Measurements from ENCODE around the gene INPP5F.

The INPP5F gene

DNA sequence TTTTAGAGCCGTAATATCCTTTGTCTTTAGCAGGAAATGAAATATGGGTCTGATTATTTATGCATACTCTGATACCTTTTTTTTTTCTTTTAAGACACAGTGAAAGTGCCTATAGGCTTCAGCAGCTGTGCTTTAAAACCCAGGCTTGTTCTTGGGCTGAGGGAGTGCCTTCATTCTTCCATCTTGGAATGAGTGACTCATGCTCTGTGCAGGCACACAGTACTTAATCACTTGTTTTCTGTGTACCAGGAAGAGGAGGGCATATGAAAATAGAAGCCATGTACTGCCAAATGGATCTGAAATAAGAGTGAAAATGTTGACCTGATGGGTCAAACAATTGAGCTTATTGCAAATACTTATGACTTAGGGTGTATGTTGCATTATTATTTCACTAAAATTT is 12.0 kb downstream of the INPP5F start:
- FAIRE-seq (no peak), DNase-seq (ENCODE audit: insufficient read length, low spot score) (peak; percentile 74)

DNA sequence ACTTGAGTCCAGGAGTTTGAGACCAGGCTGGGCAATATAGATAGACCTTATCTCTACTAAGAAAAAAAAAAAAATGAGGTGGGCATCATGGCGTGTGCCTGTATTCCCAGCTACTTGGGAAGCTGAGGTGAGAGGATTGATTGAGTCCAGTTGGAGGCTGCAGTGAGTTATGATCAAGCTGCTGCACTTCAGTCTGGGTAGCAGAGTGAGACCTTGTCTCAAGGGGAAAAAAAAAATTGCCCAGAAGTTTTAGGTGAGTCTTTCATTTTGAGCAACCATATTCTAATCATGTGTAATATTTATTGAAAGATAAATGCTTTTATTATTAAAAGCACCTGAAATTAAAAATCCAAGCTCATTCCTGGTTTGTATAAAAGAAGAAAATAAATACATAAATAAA is 13.1 kb downstream of the INPP5F start:
- no peak for FAIRE-seq

DNA sequence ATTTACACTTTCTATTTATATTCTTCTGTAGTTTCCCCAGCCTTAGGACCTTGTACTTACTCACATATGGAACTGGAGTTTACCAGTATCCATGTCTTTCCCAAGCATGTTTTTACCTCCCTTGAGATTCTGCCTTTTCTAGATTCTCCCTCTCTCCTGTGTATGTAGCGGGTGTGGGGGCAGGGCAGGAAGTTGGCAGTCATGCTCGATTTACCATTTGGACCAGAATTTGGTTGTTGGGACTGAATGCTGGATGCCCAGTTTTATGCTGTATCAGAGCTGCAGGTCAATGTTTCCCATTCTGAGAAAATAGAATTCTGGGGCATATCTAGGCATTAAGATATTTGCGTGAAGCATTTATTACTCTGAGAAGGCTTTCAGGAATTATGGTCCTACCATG is 14.2 kb downstream of the INPP5F start:
- no peak for DNase-seq (ENCODE audit: insufficient read length, low spot score)
- FAIRE-seq = no peak

More for the DNA sequence above, 13.1 kb downstream of the INPP5F start:
- no peak for DNase-seq (ENCODE audit: insufficient read length, low spot score)

DNA sequence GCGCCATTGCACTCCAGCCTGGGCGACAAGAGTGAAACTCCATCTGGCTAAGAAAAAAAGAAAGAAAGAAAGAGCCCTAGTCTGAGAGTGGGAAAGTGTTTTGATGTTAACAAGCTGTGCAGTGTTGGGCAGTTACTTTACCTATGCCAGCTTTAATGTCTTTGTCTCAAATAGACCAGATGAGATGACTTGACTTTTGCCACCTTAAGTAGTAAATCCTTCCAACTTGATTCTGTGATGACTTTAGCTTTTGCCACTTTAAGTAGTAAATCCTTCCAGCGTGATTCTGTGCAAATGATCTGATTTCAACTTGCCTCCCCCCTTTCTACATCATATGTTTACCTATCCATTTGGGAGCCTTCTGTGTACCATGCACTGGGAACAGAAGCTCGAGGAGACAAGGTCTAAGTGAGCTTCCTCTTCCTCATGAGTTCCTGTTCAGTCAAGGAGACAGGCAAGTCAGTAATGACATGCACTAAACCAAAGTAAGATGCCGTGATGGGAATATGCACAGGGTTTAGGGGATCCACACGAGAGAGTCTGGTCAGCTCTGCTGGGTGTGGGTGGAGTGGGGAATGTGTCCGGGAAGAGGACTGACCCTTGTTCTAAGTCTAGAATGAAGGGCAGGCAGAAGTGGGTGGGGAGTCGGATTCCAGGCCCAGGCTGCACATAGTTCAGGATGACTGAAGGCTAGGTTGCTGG is 17.2 kb downstream of the INPP5F start:
- FAIRE-seq (no peak), DNase-seq (ENCODE audit: insufficient read length, low spot score) (no peak)

DNA sequence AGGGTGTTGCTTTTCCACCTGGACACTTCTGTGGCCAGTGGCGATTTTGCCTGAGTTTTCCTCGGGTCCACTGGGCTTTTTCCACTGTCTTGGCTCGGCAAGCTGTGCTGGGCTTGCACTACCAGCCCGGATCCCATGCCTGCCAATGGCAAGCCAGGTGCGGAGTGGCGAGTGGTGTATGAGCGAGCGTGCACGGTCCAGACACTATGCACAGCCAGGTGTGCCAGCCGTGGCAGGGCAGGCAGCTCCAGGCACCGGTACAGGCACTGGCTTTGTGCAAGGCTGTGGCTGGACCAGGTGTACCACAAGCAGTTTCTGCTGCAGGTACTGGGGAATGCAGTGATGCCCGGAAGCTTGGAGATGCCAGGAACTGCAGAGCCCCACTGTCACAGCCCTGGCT is 22.1 kb downstream of the INPP5F start:
- FAIRE-seq = no peak
- DNase-seq (ENCODE audit: insufficient read length, low spot score) = no peak

DNA sequence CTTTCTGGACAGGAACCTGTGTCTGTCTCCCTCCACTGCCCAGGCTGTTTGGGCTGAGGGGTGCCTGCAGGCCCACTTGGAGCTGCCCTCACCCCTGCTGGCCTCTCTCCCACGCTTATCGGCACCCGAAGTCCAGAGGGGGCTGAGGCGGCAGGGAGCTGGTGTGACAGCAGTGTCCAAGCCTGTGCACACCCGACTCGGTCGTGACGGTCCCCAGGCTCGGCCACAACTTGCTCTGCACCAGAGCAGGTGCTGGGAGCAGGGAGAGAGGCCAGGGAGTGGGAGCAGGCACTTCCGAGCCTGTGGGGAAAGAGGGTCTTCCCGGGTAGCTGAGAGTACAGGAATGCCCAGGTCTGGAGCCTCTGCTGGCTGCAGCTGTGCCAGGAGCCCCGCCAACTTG is 23.0 kb downstream of the INPP5F start:
- DNase-seq (ENCODE audit: insufficient read length, low spot score) (no peak), FAIRE-seq (no peak)

DNA sequence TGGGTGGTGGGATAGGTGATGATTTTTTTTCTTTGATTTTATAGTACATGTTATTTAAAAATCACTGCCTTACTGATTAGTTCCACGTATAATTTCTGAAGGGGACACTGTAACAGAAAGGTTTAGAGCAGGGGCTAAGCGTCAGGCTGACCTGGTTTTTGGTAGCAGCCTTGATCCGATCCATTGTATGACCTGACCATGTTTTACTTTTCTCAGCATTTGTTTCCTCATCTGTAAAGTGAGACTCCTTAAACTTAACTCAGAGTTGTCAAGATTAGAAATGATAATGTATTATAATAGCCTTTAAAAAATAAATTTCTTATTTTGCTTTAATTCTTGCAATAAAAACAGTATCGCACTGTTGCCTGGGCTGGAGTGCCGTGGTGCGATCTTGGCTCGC is 23.6 kb downstream of the INPP5F start:
- DNase-seq (ENCODE audit: insufficient read length, low spot score) = no peak
- FAIRE-seq = no peak

DNA sequence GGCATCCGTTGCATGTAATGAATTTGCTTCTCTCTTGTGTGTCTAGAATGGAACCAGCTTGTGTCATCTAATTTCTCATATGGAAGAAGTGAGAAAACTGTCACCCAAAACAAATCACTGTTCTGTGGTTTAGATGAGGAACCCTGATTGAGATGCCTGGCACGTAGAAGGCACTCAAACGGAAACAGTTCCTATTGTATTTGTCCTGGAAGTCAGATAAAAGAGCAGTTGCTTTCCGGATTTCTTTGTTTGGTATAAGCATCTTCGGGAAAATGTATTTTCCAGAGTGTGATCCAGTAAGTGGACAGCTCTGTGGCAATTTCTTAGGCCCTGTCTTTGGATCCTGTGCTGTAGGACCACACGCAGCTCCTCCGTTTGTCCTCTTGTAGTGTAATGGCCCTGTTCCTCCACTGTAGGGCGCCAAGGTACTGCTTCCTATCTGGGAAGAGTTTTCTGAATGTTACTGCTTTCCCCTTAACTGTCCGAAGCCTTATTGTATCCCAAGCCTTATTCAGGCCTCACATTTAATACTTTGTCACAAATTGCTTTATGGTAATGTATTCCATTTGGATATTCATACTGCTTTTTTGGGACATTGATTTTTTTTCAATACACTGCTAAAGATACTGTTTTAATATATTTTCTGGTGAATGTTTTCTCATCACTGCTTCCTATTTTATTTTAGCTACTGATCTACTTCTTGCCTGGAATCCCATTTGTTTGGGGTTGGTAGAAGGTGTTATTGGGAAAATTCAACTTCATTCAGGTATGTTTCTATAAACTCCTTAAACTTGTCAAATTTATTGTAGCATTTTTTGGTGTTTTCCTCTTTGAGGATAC is 24.8 kb downstream of the INPP5F start:
- peak; percentile 52 for DNase-seq (ENCODE audit: insufficient read length, low spot score)
- FAIRE-seq = no peak

DNA sequence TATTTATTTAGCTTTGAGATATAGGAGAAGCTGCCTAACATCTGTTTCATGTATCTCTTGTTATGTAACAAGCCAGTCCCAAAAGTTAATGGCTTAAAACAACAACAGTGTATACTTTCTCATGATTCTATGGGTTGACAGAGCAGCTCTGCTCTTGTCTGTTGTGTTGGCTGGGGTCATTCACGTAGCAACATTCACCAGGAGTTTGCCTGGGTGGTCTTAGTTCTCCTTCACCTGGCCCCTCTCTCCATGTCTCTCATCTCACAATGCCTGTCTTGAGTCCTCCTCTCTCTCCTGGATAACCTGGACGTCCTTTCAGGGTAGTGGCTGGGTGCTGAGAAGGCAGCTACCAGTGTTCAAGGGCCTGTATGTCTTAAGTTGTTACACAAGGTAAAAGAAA is 27.5 kb downstream of the INPP5F start:
- FAIRE-seq = no peak
- DNase-seq (ENCODE audit: insufficient read length, low spot score) = no peak

DNA sequence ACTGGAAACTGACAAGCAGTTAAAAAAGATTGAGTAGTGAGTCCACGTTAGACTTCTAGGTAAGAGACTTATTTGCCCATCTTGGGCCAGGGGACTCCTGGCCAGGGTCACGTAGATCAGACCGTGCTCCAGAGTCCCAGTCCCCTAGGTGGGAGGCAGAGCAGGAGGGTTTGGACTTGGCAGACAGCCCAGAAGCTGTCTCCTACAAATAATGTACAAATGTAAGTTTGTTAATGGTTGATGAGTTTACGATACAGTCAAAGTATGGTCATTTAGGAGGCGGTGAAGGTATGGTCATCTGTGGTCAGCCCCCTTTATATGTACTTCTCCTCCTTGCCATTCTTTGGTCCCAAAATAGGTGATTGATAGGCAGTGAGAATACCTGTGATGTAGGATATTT is 28.2 kb downstream of the INPP5F start:
- DNase-seq (ENCODE audit: insufficient read length, low spot score) (no peak), FAIRE-seq (no peak)

DNA sequence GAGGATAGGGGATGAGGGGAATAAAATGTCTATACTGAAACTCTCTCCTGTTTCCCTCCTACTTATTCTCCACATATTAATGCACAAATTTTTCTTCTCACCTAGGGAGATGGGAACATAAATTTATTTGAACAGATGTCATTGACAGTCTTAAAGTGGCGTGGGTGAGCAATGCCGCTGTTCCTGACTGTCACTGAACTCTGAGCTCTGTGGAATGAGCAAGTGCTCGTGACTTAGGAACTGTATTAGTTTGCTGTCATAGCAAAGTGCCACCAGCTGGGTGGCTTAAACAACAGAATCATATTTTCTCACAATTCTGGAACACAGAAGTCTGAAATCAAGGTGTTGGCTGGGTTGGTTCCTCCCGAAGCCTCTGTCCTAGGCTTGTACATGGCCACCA is 29.1 kb downstream of the INPP5F start:
- no peak for FAIRE-seq
- DNase-seq (ENCODE audit: insufficient read length, low spot score) = no peak

DNA sequence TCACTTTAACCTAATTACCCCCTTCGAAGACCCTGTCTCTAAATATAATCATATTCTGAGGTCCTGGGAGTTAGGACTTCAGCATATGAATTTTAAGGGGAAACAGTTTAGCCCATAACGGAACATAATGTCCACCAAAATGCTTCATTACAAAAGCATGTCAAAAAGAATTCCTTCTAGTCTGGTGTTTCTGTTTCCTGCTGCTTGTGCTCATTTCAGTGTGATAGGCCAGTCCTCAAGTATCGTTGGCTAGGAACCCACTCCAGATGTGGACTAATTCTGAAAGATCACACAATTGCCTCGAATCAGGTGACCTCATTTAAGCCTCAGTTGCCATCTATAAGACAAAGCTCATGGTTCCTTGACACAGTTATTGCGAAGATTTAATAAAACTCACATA is 29.6 kb downstream of the INPP5F start:
- FAIRE-seq (no peak), DNase-seq (ENCODE audit: insufficient read length, low spot score) (no peak)

DNA sequence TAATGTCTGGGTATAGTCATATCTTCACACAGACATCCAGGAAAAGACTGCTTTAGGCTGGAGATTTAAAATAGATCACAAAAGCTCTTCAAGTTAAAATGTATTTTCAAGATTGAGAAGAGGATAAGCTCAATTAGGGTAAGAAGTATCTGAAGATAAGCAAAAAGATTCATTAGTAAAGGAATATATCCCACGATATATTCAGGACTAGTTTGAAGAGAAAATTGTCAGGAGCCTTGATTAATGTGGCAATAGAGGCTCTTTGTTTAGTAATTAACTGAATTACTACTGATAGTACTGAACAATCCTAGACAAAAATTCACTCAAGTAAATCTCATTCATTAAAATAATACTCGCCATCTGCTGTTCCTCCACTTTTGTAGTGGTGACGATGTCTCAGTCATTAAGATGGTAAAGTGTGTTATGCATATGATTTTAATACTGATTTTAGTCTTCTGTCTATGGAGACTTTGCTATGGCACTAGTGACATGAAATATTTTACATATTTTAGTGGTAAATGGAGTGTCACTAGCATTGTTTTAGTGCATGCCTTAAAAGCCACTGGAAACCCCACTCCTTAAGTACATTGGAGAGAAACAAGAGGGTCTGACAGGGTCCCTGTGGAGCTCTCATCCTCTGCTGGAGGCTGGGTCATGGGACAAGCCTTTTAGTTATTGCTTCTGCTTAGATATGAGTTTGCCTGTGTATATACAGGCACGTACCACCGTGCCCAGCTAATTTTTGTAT is 32.8 kb downstream of the INPP5F start:
- DNase-seq (ENCODE audit: insufficient read length, low spot score) (no peak), FAIRE-seq (no peak)

DNA sequence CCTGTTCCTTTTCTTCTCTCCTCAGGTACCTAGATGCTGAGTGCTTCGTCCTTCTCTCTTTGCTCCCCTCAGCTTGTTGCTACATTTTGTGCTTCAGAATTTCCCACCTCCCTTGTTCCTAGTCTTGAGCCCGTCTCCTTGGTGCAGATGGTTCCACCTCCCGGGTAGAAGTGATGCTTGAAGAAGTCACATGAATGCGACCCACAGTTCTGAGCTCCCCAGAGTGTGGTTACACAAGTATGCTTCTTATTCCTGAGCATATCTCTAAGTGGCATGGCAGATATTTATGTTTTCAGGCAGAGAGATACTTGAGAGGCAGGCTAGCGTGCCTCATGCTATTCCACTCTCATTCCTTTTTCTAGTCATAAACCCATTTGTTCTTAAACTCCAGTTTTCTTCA is 34.0 kb downstream of the INPP5F start:
- FAIRE-seq (no peak), DNase-seq (ENCODE audit: insufficient read length, low spot score) (no peak)

DNA sequence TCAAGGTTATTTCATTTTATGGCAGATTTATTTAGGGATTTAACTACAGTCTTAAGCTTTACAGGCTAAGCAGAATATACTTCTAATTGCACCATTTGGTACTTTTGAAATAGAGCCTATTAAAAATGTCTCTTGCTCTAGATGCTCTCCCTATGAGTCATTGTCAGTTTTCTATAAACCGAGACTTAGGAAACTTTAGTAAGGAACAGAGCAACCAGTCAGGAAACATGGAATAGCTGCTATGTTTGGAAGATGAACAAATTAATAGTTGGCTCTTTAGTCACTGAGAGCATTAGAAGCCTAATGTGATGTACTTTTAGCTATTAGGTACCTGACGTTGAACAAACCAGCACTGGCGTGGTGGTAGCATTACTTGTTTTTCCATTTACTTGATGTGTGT is 35.3 kb downstream of the INPP5F start:
- DNase-seq (ENCODE audit: insufficient read length, low spot score) (no peak), FAIRE-seq (no peak)

DNA sequence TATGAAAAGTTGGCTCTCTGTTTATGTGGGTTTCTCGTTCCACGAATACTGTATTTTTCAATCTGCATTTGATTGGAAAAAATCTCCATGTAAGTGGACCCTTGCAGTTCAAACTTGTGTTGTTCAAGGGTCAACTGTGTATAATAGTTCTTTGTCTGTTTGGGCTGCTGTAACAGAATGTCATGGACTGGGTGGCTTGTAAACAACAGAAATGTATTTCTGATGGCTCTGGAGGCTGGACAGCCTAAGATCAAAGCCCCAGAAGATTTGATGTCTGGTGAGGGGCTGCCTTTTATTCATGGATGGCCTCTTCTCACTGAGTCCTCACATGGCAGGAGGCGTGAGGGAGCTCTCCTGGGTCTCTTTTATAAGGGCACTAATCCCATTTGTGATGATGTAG is 36.2 kb downstream of the INPP5F start:
- DNase-seq (ENCODE audit: insufficient read length, low spot score) = no peak
- no peak for FAIRE-seq

DNA sequence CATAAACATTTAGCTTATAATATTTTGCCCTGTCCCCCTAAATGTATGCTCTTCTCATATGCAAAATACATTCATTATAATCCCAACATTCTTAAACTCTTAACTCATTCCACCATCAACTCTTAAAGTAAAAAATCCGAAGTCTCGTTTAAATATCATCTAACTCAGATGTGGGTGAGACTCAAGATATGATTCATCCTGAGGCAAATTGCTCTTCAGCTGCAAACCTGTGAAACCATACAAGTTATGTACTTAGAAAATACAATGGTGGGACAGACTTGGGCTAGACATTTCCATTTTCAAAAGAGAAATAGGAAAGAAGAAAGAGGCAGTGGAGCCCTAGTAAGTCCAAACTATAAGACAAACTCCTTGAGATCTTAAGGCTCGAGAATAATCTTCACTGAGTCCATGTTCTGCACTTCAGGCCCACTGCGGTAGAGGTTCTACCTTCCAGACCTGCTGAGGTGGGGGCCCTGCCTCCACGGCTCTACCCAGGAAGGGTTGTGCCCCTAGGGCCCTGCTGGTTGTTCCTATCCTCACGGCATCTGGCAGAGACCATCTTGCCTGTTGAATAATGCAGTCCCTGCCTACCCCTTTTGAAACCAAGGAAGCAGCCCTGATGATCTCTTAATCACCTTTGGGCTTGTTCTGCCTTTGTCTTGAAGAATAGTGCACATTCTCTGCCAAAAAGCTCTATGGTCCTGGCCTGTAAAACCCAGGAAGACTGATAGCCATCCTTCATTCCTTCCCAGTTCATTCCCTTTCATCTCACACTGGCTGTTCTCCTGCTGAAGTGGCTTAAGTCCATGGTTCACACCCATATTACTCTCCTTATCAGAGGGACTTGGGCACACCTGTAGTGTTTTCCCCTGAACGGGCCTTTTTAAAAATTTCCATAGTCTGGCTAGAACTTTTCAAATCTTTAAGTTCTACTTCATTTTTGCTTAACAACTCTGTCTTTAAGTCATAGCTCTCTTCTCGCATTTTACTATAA is 37.3 kb downstream of the INPP5F start:
- FAIRE-seq = no peak
- no peak for DNase-seq (ENCODE audit: insufficient read length, low spot score)

DNA sequence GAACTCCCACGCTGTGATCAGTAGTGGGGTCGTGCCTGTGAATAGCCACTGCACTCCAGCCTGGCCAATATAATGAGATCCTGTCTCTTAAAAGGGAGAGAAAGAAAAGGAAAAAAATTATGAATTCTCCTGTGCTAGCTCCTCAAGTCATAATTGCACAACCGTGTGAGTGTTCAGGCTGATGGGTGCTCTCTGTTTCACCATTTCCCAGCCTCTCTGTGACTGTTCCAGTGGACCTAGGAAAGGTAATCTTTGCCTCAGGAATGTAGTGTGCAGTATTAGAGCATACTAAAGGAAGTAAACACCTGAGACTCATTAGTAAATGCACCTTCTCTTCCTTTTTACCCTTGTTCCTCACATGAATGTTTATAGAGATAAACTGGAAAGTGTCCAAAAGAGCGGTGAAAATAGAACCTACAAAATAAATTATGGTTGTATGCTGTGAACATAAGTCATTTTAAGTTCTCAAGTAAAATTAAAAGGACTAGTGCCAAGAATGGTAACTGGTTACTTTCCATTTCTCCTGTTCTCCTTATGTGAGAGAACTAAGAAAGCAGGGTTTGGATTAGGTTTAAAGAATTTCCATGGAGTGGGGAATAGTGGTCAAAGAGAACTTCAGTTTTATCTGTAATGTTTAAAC is 42.7 kb downstream of the INPP5F start:
- DNase-seq (ENCODE audit: insufficient read length, low spot score) (no peak), FAIRE-seq (no peak)

DNA sequence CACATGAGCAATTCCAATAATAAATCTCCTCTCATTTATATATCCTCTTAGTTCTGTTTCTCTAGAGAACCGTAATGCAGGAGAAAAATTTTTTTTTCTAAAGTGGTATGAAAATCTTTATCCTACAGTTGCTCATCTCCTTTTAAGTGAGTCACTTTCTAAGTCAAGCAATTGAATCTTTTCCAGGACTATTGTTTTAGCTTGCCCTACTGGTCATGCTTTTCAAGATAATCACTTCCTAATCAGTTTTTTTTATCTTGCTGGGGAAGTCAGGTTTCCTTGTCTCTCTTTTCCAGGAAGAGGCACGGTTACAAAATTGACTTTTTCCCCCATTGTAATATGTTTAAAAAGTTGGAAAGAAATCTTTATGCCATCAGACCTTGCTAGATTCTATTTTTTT is 44.0 kb downstream of the INPP5F start:
- peak; percentile 17 for DNase-seq (ENCODE audit: insufficient read length, low spot score)
- no peak for FAIRE-seq

DNA sequence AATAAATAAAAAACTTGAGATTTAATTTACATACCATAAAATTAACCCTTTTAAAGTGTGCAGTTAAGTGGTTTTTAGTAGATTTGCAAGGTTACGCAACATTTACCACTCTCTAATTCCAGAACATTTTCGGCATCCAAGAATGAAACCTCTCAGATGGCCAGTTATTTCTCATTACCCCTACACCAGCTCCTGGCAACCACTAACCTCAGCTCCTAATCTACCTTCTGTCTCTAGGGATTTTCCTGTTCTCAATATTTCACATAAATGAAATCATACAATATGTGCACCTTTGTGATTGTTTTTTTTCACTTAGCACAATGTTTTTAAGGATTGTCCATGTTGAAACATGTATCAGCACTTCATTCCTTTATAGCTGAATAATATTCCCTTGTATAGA is 45.1 kb downstream of the INPP5F start:
- no peak for FAIRE-seq
- DNase-seq (ENCODE audit: insufficient read length, low spot score) = no peak

Data from HTR-8/SVneo (cell line).